Peyer's patch (tissue), 4 donors: Measurements from ENCODE around the gene ETFA.

ENCODE experiments used
- POLR2A ChIP-seq, 2 donors: fragments of 450-650 bp; IDR thresholded peaks; one replicate each; pipeline ENCODE4 v1.5.1; 2017; ENCODE audit warnings: antibody characterized with exemption in 2 of 2, mild to moderate bottlenecking in 2 of 2, moderate library complexity in 2 of 2
- TF ChIP-seq, protein P1 (sequence below), 6 experiments: fragments of 450-650 bp in 4 of 6; fragments of 200-600 bp in 2 of 6; sonication (generic) in 1 of 6; IDR thresholded peaks; one replicate each; pipeline ENCODE4 v1.5.1; 2017 to 2019; ENCODE audit warnings: antibody characterized with exemption in 6 of 6, mild to moderate bottlenecking in 3 of 6, moderate library complexity in 1 of 6

DNA sequence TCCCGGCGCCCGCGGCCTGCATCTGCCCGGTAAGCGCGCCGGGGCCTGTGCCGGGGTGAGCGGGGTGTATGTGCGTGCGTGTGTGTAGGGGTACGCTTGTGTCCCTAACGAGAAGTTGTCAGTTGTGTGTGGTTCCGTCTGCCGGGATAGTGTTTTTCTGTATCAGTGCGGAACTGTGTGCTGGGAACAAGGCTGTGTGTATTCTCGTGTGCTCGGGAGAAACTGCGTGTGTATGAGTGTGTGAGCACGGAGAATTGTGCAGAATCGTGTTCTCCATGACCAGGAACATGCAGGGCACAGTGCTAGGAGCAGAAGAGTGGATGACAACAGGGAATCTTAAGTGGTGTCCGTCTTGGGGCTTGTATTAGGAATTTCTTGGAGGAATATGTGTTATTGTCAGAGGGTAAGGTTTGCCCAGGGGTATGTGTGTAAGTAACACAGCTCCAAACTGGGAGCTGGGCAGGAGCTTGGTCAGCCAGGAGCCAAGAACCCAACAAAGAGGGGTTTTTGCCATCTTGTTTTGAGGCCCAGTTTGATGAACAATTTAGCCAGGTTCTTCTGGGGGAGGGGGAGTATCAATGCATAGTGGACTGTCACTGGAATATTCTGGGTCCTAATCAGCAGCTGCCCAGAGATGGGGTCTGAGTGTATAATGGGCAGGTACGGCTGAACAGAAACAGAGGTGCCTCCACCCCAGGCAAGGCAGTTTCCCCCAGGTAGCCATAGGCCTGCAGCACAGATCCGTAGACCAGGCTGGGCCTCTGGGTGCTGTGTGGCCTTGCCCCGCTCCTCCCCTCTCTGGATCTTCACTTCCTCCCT, 27.4 kb upstream of the ETFA start:
- TF ChIP-seq POLR2A (IDR thresholded peaks at IDR 0.05): no peak
- TF ChIP-seq, protein P1, sequence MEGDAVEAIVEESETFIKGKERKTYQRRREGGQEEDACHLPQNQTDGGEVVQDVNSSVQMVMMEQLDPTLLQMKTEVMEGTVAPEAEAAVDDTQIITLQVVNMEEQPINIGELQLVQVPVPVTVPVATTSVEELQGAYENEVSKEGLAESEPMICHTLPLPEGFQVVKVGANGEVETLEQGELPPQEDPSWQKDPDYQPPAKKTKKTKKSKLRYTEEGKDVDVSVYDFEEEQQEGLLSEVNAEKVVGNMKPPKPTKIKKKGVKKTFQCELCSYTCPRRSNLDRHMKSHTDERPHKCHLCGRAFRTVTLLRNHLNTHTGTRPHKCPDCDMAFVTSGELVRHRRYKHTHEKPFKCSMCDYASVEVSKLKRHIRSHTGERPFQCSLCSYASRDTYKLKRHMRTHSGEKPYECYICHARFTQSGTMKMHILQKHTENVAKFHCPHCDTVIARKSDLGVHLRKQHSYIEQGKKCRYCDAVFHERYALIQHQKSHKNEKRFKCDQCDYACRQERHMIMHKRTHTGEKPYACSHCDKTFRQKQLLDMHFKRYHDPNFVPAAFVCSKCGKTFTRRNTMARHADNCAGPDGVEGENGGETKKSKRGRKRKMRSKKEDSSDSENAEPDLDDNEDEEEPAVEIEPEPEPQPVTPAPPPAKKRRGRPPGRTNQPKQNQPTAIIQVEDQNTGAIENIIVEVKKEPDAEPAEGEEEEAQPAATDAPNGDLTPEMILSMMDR (IDR thresholded peaks at IDR 0.05): no peak
